Fibroblast of skin of scalp (primary cell): ENCODE results near the gene TEPSIN.

Experiments
- DNase-seq: peaks from one replicate; pipeline ENCODE4 v3.0.0-alpha.2; 2013

The TEPSIN gene

DNA sequence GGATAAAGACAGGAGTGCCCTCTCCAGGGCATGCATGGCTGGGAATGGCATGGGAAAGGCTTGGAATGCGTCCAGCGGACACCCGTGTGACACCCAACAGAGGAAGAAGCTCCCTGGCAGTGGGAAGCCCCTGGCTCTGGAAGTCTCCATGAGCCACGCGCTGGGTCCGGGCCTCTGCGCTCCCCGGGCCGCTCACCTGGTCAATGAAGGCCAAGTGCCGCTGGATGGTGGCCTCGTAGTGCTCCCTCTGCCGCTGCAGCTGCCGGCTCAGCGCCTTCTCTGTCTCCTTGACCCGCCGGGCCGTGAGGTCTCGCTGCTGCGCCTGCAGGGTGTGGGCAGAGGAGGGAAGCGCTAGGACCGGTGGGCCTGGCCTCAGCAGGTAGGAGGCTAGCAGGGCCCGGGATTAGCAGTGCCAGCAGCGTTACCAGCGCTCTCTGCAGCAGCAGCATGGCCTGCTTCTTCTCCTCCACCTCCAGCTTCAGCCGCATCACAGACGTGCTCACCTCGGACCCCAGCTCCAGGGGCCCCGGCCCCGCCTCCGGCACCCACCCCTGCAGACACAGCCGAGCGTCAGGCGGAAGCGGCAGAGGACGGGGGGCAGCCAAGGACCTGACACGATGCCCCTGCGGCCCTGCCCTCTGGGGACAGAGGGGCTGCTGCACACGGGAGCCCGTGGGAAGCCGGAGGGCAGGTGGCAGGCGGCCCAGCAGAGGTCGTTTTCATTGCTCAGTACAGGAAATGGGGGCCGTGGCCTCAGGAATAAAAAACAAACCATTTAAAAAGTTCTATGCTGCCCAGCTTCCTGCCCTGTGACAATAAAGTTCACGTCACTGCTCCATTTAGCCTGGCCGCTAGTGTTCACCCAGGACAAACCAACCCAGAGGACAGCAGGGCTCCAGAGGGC is 42.1 kb downstream of the TEPSIN start:
- DNase-seq = no peak

DNA sequence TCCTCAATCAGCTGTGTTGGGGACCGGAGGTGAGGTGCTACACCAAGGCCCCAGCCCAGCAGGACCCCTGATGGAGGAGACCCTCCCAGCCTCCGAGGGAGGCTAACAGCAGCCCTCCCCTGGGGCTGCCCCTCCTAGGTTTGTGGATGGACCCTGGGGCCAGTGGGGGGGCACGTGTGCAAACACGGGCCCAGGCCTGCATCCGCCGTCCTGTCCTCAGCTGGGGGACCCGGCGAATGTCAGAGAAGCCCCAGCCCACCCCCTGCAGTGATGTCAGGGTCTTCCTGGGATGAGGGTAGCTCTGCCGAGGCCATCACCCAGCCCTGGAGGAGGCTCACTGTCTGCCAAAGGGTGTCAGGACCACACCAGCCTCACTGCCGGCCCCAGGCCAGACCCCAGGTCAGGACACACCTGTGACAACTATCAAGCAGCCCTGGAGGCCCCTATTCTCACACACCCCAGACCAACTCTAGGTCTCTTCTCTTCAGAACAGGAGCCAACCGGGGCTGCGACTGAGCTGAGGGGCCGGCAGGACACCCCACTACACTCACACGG is 42.8 kb downstream of the TEPSIN start:
- no peak for DNase-seq

DNA sequence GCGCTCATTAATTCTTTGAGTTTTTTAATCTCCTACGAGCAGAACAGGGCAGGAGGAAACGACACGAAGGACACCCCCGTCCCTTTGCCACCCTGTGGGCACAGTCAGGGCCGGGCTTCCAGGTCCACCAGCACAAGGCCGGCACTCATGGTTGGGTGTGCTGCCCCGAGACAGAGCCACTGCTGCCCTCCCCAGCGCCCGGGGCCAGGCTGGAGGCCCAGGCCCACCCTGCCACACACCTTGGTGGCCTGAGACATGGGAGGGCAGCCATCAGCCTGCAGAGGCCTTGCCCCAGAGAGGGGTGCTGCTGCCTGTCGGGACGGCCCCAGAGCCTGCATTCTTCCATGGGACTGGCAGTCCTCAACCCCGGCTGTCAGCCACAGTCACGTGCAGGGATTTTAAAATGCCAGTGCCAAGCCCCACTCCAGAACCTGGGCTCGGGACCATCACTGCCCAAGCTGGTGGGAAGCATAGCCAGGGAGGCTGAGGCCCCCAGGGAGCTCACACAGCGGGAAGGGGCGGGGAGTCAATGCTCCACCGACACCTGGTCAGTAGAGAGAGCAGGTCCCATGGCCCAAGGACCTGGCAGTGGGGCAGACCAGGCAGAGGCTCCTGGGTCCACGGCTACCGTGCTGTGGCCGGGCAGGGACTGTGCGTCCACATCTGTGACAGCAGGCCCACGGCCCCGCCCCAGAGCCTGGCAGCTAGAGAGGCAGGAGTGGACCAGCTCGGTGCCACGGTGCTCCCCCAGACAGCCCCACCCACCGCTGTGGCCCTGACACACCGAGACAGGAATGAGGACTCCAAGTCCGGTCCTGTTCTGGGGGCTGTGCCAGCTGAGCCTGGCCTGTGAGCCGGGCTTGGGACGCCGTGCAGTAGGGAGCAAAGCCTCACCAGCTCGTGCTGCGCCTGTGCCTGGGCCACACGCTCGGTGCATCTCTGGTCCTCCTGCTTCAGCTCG is 43.6 kb downstream of the TEPSIN start:
- no peak for DNase-seq

DNA sequence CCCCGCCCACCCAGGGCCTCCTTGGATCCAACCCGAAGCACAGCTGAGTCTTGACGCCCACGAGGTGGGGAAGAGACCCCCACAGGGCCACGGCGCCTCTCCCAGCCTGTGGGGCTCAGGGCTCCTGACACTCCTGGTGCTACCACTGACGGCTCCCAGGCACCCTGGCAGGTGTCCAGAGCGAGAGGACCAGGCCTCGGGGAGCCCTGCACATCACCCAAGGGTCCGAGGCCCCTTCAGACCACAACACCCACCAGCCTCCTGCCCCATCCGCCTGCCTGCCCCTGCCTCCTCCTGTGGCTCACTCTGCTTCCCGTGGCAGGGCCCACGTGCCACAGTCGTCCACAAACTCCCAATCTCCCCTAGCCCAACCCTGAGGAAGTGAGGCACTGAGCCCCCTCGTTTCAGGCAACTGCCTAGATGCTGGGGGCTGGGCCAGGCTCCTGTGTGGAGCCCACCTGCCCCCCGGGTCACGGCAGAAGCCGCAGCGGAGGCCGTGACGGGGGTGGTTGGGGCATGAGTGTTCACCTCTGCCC is 44.6 kb downstream of the TEPSIN start:
- DNase-seq = no peak

DNA sequence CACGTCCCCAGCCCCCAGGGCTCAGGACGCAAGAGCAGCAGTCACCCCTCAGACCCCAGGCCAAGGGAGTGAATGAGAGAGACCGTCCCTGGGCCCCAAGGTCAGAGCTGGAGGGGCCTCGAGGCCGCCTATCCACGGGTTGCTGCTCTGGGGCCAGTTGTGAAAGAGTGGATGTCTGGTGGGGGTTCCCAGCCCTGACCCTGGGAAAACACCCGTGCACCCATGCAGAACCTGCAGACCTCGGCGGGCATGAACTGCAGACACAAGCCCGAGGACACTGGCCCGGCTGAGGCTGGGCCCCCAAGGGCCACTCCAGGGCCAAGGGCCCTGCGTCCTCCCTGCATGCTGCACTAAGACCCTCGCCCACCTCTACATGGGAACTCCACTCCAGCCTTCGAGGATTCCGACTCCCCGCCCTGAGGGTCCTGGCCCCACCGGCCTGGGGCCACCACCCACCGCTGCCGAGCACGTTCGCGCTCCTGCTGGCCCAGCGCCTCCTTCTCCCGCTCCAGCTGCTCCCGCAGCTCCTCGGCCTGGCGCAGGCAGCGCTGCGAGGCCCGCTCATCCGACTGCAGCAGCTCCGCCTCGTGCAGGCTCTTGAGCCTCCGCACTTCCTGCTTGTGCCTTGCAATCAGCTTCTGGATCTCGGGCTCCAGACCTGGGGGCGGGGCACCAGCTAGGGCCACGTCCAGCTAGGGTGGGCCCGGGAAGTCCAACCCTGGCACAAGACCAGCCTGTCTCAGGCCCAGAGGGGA is 45.2 kb downstream of the TEPSIN start:
- DNase-seq = no peak

DNA sequence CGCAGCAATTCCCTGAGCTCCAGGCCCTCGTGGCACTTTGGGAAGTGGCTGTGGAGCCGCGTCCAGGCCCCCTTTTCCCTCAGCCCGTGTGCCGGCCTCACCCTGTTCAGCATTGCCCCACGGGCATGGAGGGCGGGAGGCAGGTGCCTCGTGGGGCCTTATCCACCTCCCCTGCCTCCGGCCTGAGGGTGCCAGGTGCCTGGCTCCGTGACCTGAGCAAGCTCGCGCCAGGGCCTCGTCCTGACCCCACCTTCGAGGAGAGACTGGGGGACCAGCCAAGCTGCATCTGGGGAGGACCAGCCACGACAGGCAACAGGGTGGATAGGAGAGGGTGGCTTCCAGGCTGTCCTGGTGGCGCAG is 45.8 kb downstream of the TEPSIN start:
- no peak for DNase-seq

DNA sequence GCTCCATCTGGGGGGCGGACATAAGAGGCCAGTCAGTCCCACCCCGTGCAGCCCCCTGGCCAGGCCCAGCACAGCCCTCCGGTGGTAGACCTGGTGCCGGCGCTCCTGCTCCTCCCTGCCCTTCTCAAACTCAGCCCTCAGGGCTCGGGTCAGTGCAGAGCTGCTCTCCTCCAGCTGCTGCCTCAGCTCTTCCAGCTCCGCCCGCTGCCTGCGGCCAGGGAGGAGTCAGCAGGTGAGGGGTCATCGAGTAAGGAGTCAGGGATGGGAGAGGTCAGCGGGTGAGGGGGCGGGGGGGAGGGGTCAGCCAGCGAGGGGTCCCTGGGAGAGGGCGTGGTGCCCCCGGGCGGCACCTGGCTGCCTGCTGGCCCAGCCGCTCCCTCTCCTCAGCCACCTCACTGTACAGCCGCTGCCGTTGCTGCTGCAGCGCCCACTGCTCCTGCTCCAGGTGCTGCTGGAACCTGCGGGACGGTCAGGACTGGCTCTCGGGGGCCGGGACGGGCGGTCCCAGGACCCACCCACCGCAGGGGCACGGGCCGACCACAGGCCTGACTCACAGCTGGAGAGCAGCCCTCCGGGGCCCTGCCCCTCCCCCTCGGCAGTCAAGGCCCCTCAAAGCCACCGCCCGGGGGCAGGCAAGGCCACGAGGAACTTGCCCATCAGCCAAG is 46.3 kb downstream of the TEPSIN start:
- no peak for DNase-seq

DNA sequence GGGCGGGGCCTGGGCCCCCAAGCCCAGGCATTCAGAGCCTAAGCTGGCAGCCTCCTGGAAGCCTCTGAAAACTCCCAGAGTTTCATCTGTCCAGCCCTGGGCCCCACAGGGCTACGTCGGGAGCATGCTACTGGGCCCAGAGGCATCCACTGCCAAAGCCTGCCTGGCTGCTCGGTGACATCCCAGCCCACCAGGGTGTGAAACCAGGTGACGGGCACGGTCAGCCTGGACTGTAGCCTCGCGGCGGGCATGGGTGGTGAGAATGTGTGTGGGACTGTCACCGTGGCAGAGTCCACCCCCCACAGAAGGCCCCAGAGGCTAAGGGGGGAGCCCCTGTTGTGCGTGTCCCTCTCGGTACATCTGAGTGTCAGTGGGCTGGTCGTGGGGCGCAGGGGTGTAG is 47.2 kb downstream of the TEPSIN start:
- DNase-seq = no peak

DNA sequence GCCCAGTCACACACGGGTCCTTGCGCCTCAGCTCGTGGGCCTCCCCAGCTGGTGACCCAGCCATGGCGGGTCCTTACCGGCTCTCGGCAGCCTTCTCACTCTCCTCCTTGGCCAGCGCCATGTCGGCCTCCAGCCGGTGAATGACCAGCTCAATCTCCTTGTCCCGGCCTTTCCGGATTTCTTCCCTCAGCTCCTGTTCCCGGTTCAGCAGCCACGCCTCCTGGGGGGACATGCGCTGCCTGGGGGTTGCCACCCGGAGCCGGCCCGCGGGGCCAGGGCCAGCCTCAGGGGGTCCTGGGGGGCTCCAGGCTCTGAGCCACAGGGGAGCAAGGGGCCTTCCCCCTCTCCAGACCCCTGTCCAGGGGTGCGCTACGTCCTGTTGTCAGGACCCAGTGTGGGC is 47.7 kb downstream of the TEPSIN start:
- no peak for DNase-seq

DNA sequence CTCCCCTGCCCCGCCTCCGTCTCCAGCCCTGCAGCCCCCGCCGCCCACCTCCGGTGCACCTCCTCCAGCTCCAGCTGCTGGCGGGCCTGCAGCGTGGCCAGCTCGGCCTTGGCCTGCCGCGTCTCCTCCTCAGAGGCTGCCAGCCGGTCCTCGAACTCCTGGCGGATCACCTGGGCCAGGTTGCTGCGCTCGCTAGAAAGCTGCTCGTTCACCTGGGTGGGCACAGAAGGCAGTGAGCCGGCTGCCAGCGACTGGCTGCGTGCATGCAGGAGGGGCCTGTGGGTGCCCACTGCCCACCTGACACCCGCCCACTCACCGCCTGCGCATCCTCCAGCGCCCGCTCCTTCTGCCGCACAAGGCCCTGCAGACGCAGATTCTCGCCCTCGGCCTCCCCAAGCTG is 48.3 kb downstream of the TEPSIN start:
- DNase-seq = no peak

DNA sequence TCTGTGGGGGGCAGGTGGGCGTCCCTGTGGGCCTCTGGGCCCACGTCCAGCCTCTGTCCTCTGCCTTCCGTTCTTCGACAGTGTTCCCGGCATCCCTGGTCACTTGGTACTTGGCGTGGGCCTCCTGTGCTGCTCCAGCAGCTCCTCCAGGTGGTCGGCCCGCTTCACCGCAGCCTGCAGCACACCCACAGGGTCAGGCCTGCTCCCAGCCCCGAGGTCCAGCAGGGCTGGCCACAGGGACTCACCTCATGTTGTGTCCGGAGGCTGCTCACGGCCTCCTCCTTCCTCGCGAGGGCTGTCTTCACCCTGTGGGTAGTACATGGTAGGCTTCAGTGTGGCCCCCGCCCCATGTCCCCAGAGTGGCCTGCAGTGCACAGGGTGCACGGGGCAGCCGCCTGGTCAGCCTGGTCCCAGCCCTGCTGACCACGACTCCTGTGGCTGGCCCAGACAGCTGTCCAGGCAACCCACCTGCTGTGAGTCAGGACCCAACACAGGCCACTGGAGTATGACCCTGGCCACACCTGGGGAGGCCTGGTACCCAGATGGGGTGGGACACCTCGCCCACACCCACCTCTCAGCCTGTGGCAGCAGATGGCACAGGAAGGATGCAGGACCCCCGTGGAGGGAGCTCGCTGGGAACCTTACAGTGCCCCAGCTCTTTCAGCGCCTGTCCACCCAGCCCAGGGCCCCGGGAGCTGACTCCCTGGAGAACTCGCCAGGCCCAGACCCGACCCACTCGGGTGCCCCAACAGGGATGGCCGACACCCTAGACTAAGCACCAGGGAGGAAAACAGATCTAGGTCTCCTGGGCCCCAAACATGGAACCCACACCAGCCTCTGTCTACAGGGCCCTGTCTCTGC is 49.0 kb downstream of the TEPSIN start:
- no peak for DNase-seq

DNA sequence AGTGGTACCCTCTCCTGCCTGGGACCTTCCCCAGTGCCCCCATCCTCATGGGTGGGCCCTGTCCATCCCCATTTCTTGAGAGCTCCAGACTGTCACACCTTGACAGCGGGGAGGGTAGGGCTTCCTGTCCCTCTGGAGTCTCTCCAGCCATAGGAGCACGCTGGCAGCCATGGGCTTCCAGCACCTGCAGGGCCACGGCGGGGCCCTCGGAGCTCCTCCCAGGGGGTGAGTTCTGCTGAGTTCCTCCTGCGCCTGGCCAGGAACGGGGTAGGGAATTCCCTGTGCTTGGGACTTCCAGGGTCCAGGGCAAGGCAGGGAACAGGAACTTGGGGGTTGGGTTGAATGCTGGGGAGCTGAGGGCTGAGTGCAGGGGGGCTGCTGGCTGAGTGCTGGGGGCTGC is 49.8 kb downstream of the TEPSIN start:
- no peak for DNase-seq

DNA sequence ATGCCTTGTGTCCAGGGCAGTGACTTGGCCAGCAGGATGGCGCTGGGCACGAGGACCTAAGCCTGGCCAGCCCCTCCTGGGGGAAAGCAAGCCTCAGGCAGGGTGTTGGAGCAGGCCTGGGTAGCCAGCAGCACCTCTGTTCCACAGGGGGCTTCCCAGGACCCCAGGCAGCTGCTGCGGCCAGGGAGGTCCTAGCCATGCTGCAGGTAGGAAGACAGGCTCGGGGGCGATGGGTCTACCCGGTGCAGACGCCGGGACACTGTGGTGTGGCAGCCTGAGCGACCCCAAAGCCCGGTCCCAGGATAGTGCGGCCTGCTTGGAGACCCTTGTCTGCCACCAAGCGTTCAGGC is 50.4 kb downstream of the TEPSIN start:
- no peak for DNase-seq

DNA sequence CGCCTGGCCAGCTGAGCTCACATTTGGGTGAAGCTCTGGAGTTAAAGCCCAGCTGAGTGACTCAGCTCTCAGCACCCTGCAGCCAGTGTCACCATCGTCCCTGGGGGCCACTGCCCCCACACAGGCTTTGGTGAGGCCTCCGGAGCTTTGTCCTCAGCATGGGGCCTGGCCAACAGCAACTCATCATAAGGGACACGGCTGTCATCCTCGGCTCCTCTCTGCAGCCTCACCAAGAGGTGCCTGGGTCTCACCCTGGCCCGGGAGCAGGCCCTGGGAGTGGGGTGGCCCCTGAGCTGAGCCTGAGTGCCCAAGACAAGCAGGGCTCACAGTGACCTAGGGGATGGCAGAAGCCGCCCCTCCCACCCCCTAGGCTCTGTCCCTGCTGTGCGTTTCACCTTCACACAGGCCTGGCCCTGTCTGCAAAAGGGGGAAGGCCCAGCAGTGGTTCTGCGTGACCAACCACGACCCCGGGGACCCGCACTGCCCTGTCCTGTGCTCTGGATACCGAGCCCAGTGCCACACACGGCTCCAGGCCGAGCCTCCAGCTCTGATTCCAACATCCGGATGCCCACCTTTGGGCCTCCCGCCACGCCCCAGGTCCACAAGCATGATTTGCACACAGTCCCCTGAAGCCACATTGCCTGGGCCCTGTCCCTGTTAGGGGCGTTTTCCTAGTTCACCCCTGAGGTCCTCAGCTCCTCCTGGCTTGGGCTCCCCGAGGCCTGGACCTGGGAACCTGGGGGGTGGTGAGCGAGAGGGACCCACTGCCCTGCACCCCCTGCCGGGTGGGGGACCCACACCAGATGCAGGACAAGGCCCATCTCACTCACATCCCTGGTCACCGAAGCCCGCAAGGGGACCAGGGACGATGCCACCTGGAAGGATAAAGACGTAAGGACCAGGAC is 51.0 kb downstream of the TEPSIN start:
- no peak for DNase-seq

DNA sequence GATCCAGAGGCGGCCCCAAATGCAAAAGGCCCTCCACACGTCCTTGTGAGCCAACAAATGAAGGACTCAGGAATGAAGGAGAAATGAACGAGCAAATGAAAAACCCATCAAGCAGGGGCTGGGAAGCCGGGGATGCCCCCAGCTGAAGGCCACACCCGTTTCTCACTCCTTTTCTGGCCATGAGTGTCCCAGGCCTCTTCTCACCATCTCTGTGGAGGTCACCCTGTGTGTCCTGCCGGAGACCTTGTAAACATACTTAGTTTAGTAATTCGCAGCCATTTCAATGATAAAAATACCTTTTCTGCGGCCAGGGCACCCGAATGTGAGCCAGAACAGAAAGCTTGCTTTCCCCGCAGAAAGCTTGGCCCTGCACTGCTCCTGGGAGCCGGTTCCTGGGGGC is 51.7 kb downstream of the TEPSIN start:
- DNase-seq = no peak

DNA sequence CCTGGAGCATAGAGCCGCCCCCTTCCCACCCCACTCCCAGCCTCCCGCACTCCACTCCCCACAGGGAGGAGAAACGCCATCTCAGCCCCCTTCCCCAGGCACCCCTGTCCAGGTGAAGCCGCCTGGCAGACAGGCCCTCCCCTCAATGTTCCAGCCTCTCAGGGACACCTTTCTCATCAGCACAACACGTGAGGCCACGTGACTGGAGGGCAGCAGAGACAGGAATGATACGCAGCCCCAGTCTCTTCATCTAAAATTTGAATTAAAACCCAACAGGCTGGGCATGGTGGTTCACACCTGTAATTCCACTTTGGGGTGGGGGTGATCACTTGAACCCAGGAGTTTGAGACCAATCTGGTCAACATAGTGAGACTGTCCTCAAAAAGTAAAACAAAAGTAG is 52.7 kb downstream of the TEPSIN start:
- no peak for DNase-seq

DNA sequence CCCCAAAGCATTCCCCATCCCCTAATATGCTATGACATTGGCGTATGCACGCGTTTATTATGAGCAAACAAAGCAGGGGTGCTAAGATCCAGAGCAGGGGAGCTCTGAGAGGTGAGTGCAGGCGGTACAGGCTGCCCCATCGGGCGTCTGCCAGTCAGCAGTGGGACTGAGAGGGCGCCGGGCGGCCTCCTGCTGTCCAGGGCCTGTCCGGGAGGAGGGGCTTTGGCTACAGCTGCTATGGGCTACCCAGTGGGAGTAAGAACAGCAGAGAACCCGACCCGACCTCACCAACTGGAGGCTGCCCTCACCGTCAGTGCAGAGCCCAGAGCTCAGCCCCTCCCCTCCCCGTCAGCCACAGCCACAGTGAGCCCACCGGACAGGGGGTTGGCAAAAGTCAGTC is 54.3 kb downstream of the TEPSIN start:
- DNase-seq = no peak

DNA sequence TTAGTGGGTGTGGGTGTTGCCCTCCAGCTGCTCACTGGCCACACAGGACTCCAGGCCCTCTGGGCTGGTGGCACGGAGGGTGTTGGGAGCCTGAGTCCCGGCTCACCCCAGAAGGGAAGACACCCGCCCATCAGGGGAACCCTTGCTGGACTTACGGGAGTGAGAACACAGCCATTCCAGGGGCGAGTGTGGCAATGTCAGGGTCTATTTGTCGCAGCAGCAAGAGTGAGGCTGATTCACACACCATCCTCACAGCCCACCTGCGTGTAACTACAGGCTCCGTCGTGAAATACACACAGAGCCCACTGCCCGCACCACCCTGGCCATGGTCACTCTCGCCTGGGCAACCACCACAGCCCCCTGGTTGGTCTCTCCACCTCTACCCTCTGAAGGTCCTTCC is 55.0 kb downstream of the TEPSIN start:
- DNase-seq = no peak

DNA sequence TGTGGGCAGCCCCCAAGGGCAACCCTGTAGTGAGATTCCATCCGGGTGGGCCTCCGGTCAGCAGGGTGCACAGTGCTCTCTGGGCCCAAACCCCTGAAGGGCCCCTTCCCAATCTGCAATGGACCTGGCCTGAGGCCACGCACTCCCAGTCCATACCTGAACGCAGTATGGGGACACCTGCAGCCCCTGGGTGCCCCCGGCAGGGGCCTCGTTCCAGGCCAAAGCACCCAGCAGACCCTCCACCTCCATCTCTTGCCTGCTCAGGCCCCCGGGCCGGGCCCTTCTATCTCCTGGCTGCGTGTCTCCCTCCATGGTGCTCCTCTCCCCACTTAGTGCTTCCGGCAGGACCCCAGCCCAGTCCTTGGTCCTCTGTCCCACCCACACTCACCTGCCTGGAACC is 55.5 kb downstream of the TEPSIN start:
- DNase-seq = no peak

DNA sequence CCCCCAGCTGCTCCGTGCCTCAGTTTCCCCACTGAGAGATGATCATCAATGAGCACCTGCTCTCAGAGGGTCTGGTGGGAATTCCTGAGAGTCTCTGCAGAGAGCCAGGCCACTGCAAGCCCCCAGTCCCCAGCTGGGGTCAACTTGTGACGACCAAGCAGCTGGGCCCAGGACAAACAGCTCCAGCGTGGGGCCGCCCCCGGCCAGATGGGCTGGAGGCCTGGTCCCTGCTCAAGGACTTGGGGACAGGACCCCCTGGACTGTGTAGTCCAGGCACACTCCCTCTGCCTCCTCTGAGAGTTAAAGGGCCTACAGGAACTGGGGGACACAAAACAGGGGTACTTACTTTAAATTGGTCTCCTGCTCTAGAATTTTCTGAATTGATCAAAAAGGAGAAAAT is 56.3 kb downstream of the TEPSIN start:
- no peak for DNase-seq
